Upper lobe of left lung (tissue), 6 donors: ENCODE data around the gene CYP24A1. TPM values are rescaled to one million over a fixed set of nuclear protein-coding genes. Genes with fewer than 3 reads are reported as not detected.

Source experiments
- ATAC-seq, 2 donors: fragments of 200-7000 bp; cut with Tn5 transposase; one replicate each; pipeline ENCODE4 v1.9.1; 2022; ENCODE audit warnings: mild to moderate bottlenecking in 2 of 2, moderate library complexity in 2 of 2; ENCODE audit not compliant: low FRiP score in 2 of 2
- DNase-seq, 2 donors: peaks; one replicate each; pipeline ENCODE4 v3.0.0-alpha.2; 2019 to 2020
- H3K27ac ChIP-seq, 4 donors: fragments of 200-600 bp; sonication (generic); one replicate each; pipeline ENCODE4 v1.5.1; 2016 to 2019
- H3K27me3 ChIP-seq, 4 donors: fragments of 200-600 bp; sonication (generic); one replicate each; pipeline ENCODE4 v1.5.1; 2017 to 2019
- H3K36me3 ChIP-seq, 4 donors: fragments of 200-600 bp; sonication (generic); one replicate each; pipeline ENCODE4 v1.5.1; 2016 to 2019
- H3K4me1 ChIP-seq, 4 donors: fragments of 200-600 bp; sonication (generic); one replicate each; pipeline ENCODE4 v1.5.1; 2018 to 2019
- H3K4me3 ChIP-seq, 4 donors: fragments of 200-600 bp; sonication (generic); one replicate each; pipeline ENCODE4 v1.5.1; 2017 to 2019; ENCODE audit warnings: mild to moderate bottlenecking in 2 of 4, moderate library complexity in 1 of 4
- H3K9me3 ChIP-seq, 4 donors: fragments of 200-600 bp; sonication (generic); one replicate each; pipeline ENCODE4 v1.5.1; 2018 to 2019
- EP300 ChIP-seq, 4 donors: sonication (generic); formaldehyde crosslinking; IDR thresholded peaks; one replicate each; pipeline ENCODE4 v1.5.1; 2017; ENCODE audit warnings: antibody characterized with exemption in 4 of 4, control low read depth in 2 of 4
- WGBS, 2 donors: methylation state at CpG; one replicate each; pipeline ENCODE4 v1.1.5; 2017 to 2018; 5-methylcytosine and 5-hydroxymethylcytosine counted together
- total RNA-seq, 6 donors: library from RNA; depleted of rRNA in 4 of 6; stranded (reverse); fragments of >200 nt in 4 of 6; gene quantifications; one replicate each; pipeline versions ENCODE4 v1.1.0 to v1.2.1, GENCODE V29; 2016 to 2021
- TF ChIP-seq, protein P1 (sequence below), 6 experiments: fragments of 450-650 bp in 4 of 6; fragments of 200-600 bp in 2 of 6; sonication (generic) in 2 of 6; IDR thresholded peaks; one replicate each; pipeline ENCODE4 v1.5.1; 2016 to 2019; ENCODE audit warnings: antibody characterized with exemption in 6 of 6
- donor health status: DM: no; HTN: no; CAD: no; lungs with moderate emphysema.
- donor health status: DM: no; HTN: yes; CAD: no; lungs with severe emphysema.

CYP24A1 gene
- total RNA-seq, 6 donors from 2014 or later = 0.13 to 31.0 (median 0.61) TPM; not detected in 1

DNA sequence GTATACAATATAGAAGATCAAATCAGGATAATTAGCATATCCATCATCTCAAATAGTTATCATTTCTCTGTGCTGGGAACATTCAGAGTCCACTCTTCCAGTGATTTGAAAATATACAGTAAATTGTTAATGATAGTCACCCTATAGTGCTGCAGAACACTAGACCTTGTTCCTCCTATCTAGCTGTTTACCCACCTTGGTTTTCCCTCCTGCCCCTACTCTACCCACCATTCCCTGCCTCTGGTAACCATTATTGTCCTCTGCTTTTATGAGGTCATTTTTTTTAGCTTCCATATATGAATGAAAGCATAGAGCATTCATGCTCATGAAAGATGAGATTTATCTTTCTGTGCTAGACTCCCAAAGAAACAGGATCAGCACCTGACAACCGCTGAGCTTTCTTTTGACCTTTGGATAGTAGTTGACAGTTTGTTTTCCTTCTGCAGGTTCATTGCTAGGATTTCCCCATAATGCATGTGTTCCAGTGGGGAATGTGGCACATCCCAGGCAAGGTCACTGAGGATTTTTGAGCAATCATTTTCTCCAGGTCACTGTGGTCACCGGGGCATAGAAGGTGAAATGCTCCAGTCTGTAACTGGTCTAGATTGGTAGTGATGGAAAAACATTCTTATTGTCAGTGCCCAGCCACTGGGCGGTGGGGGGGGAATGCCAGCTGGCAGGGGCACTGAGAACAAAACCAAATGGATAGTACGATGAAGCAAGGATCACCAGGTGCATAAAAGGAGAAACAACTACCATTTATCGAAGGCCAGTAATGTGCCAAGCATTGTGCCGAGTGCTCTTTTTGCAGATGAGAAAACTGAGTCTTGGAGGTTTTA lies 69.8 kb downstream of the CYP24A1 start:
- Histone ChIP-seq H3K9me3 (no peaks in the 10 kb centered on the region), H3K27ac (no peak overlapping the region), H3K4me1 (peaks cover 0 to 4% (median 1%) of the 10 kb centered on the region in 4 donors), H3K27me3 (no peaks in the 10 kb centered on the region), H3K36me3 (no peaks in the 10 kb centered on the region), H3K4me3 (no peak overlapping the region)
- 71 to 89% methylated on average over 6 of the region's 6 CpGs for WGBS, 2 donors
- no peak for TF ChIP-seq EP300 (IDR thresholded peaks at IDR 0.05)
- TF ChIP-seq, protein P1, sequence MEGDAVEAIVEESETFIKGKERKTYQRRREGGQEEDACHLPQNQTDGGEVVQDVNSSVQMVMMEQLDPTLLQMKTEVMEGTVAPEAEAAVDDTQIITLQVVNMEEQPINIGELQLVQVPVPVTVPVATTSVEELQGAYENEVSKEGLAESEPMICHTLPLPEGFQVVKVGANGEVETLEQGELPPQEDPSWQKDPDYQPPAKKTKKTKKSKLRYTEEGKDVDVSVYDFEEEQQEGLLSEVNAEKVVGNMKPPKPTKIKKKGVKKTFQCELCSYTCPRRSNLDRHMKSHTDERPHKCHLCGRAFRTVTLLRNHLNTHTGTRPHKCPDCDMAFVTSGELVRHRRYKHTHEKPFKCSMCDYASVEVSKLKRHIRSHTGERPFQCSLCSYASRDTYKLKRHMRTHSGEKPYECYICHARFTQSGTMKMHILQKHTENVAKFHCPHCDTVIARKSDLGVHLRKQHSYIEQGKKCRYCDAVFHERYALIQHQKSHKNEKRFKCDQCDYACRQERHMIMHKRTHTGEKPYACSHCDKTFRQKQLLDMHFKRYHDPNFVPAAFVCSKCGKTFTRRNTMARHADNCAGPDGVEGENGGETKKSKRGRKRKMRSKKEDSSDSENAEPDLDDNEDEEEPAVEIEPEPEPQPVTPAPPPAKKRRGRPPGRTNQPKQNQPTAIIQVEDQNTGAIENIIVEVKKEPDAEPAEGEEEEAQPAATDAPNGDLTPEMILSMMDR (IDR thresholded peaks at IDR 0.05) = peak in 1 of 6 experiments; percentile 12
- DNase-seq = no peak
- ATAC-seq = no peak

Other genes starting within 250 kb of the CYP24A1 start
- 10 to 100 TPM in 1 of 6 donors, 1 to 10 TPM in 2, under 1 TPM in 3; 0.74 to 11.2 (median 1.3) TPM for gene BCAS1, start 103.4 kb downstream of the CYP24A1 start, total RNA-seq
- 10 to 100 TPM; 15.5 to 78.5 (median 23.9) TPM for gene PFDN4, start 34.1 kb upstream of the CYP24A1 start, total RNA-seq